Neural cell (in vitro differentiated cells): ENCODE results near the gene MCAM. TPM values are rescaled to one million over a fixed set of nuclear protein-coding genes. Genes with fewer than 3 reads are reported as not detected.

Experiments used
- H2AFZ ChIP-seq: fragments of 200-600, 300-800 bp; sonication (generic), shearing (Covaris generic); 2 replicates; pipeline ENCODE4 v1.6.0; 2014; ENCODE audit warnings: low read depth, mild to moderate bottlenecking, antibody characterized with exemption, low read length, moderate library complexity
- H3F3A ChIP-seq: fragments of 200-600 bp; shearing (Covaris generic); 2 replicates; pipeline ENCODE4 v1.6.1; 2016; ENCODE audit warnings: mild to moderate bottlenecking, moderate library complexity, mixed read lengths, antibody characterized with exemption, low read length; ENCODE audit not compliant: insufficient read depth, poor library complexity, severe bottlenecking
- H3K27ac ChIP-seq: fragments of 200-600, 300-800 bp; sonication (generic), shearing (Covaris generic); 2 replicates; pipeline ENCODE4 v1.5.1; 2014; ENCODE audit warnings: mild to moderate bottlenecking, low read length, moderate library complexity
- H3K27me3 ChIP-seq: fragments of 300-800, 200-600 bp; sonication (generic), shearing (Covaris generic); 2 replicates; pipeline ENCODE4 v1.6.0; 2014; ENCODE audit warnings: mild to moderate bottlenecking, low read depth, low read length, moderate library complexity; ENCODE audit not compliant: insufficient read depth
- H3K36me3 ChIP-seq: fragments of 300-800, 200-600 bp; sonication (generic), shearing (Covaris generic); 2 replicates; pipeline ENCODE4 v1.5.1; 2014; ENCODE audit warnings: mild to moderate bottlenecking, antibody characterized with exemption, low read length, moderate library complexity; ENCODE audit not compliant: insufficient read depth
- H3K4me2 ChIP-seq: fragments of 300-800, 200-600 bp; sonication (generic), shearing (Covaris generic); 2 replicates; pipeline ENCODE4 v1.6.0; 2014; ENCODE audit warnings: mild to moderate bottlenecking, low read length
- H3K4me3 ChIP-seq: fragments of 300-800, 200-600 bp; sonication (generic), shearing (Covaris generic); 2 replicates; pipeline ENCODE4 v1.5.1; 2014; ENCODE audit warnings: mild to moderate bottlenecking, low read length, moderate library complexity
- H3K79me2 ChIP-seq: fragments of 200-600 bp; shearing (Covaris generic); replicated peaks from 2 replicates; pipeline ENCODE4 v1.6.0; 2014; ENCODE audit warnings: mild to moderate bottlenecking, low read length, moderate library complexity; ENCODE audit not compliant: insufficient read depth
- H3K9ac ChIP-seq: fragments of 300-800, 200-600 bp; sonication (generic), shearing (Covaris generic); 2 replicates; pipeline ENCODE4 v1.6.1; 2016; ENCODE audit warnings: mild to moderate bottlenecking, low read length, mixed read lengths
- H3K9me2 ChIP-seq: fragments of 200-600 bp; shearing (Covaris generic); 2 replicates; pipeline ENCODE4 v1.6.1; 2016; ENCODE audit warnings: mild to moderate bottlenecking, low read length, mixed read lengths; ENCODE audit not compliant: insufficient read depth
- H3K9me3 ChIP-seq: fragments of 200-600, 300-800 bp; sonication (generic), shearing (Covaris generic); 2 replicates; pipeline ENCODE4 v1.6.1; 2016; ENCODE audit warnings: mild to moderate bottlenecking, mixed run types, low read length, moderate library complexity, mixed read lengths
- H4K20me1 ChIP-seq: fragments of 200-600 bp; shearing (Covaris generic); 2 replicates; pipeline ENCODE4 v1.6.1; 2016; ENCODE audit warnings: mild to moderate bottlenecking, mixed run types; ENCODE audit not compliant: insufficient read depth
- EP300 ChIP-seq: fragments of 450-650 bp; conservative IDR thresholded peaks from 2 replicates; pipeline ENCODE4 v1.6.1; 2014; ENCODE audit warnings: antibody characterized with exemption, mild to moderate bottlenecking, moderate library complexity; ENCODE audit not compliant: poor library complexity, severe bottlenecking
- EZH2 ChIP-seq: fragments of 200-600, 300-800 bp; shearing (Covaris generic), sonication (generic); IDR thresholded peaks from 2 replicates; pipeline ENCODE4 v1.6.1; 2014; ENCODE audit warnings: antibody characterized with exemption, low read length, borderline replicate concordance, mild to moderate bottlenecking; ENCODE audit not compliant: insufficient read depth, poor library complexity, severe bottlenecking
- MXI1 ChIP-seq: fragments of 450-650 bp; conservative IDR thresholded peaks from 2 replicates; pipeline ENCODE4 v1.6.1; 2014; ENCODE audit warnings: antibody characterized with exemption, mild to moderate bottlenecking; ENCODE audit not compliant: poor library complexity, severe bottlenecking
- POLR2AphosphoS5 ChIP-seq: IDR thresholded peaks from 2 replicates; pipeline ENCODE4 v1.6.1; 2012
- RAD21 ChIP-seq: fragments of 450-650 bp; conservative IDR thresholded peaks from 2 replicates; pipeline ENCODE4 v1.6.1; 2014; ENCODE audit warnings: antibody characterized with exemption, mild to moderate bottlenecking, moderate library complexity
- REST ChIP-seq: IDR thresholded peaks from 2 replicates; pipeline ENCODE4 v1.6.1; 2012; ENCODE audit warnings: borderline replicate concordance
- SMC3 ChIP-seq: fragments of 450-650 bp; conservative IDR thresholded peaks from 2 replicates; pipeline ENCODE4 v1.6.1; 2014; ENCODE audit warnings: antibody characterized with exemption, mild to moderate bottlenecking, moderate library complexity; ENCODE audit not compliant: poor library complexity
- TAF1 ChIP-seq: IDR thresholded peaks from 2 replicates; pipeline ENCODE4 v1.6.1; 2012; ENCODE audit warnings: low read depth
- polyA plus RNA-seq: library from polyadenylated mRNA; depleted of rRNA; stranded (reverse); fragments of >200 nt; gene quantifications from 2 replicates; pipeline ENCODE4 v1.2.3, GENCODE V29; 2014
- TF ChIP-seq, protein P1 (sequence below): fragments of 450-650 bp; IDR thresholded peaks from 2 replicates; pipeline ENCODE4 v1.5.1; 2014; ENCODE audit warnings: antibody characterized with exemption, mild to moderate bottlenecking, moderate library complexity; ENCODE audit not compliant: poor library complexity, severe bottlenecking

The MCAM gene
- polyA plus RNA-seq, 1 donor from 2014 or later = 7.5 TPM

GRCh38 chr11:119337581-119338317 lies 20.8 kb upstream of the MCAM start:
- Histone ChIP-seq H3K9ac (peak overlapping the region; percentile 29), H3F3A (no peaks in the 10 kb centered on the region), H3K27me3 (peaks cover 36% of the 10 kb centered on the region), H3K4me2 (no peak overlapping the region), H4K20me1 (no peaks in the 10 kb centered on the region), H3K9me3 (no peaks in the 10 kb centered on the region), H3K4me3 (peak overlapping the region; percentile 40), H2AFZ (no peak overlapping the region), H3K36me3 (no peaks in the 10 kb centered on the region), H3K9me2 (no peaks in the 10 kb centered on the region), H3K27ac (no peak overlapping the region), H3K79me2 (peaks cover 6% of the 10 kb centered on the region)
- TF ChIP-seq TAF1 (no peak), EZH2 (no peak), RAD21 (no peak), MXI1 (no peak), POLR2AphosphoS5 (no peak)

- Histone ChIP-seq H3K4me3 (peak overlapping the region; percentile 40), H4K20me1 (no peaks in the 10 kb centered on the region), H3K9ac (no peak overlapping the region), H3K4me2 (no peak overlapping the region), H3F3A (no peaks in the 10 kb centered on the region), H3K36me3 (no peaks in the 10 kb centered on the region), H3K9me3 (no peaks in the 10 kb centered on the region), H3K79me2 (peaks cover 6% of the 10 kb centered on the region), H2AFZ (no peak overlapping the region), H3K9me2 (no peaks in the 10 kb centered on the region), H3K27ac (no peak overlapping the region), H3K27me3 (peaks cover 34% of the 10 kb centered on the region)
- TF ChIP-seq MXI1 (no peak), RAD21 (no peak), TAF1 (no peak), POLR2AphosphoS5 (no peak), SMC3 (no peak), EZH2 (no peak), EP300 (no peak), REST (no peak)
- TF ChIP-seq, protein P1, sequence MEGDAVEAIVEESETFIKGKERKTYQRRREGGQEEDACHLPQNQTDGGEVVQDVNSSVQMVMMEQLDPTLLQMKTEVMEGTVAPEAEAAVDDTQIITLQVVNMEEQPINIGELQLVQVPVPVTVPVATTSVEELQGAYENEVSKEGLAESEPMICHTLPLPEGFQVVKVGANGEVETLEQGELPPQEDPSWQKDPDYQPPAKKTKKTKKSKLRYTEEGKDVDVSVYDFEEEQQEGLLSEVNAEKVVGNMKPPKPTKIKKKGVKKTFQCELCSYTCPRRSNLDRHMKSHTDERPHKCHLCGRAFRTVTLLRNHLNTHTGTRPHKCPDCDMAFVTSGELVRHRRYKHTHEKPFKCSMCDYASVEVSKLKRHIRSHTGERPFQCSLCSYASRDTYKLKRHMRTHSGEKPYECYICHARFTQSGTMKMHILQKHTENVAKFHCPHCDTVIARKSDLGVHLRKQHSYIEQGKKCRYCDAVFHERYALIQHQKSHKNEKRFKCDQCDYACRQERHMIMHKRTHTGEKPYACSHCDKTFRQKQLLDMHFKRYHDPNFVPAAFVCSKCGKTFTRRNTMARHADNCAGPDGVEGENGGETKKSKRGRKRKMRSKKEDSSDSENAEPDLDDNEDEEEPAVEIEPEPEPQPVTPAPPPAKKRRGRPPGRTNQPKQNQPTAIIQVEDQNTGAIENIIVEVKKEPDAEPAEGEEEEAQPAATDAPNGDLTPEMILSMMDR = no peak
Measured at GRCh38 chr11:119336744-119337469, 20.0 kb upstream of the MCAM start.
